GM12891 (cell line): ENCODE results near the gene LCN6.

Experiments
- DNase-seq: peaks from one replicate; pipeline ENCODE4 v3.0.0; 2011; ENCODE audit warnings: low spot score; ENCODE audit not compliant: insufficient read length
- FAIRE-seq: peaks from 2 replicates; lab custom pipeline; 2011; peaks lifted over from hg19 to GRCh38; lab: Jason Lieb, UNC
- PAX5 ChIP-seq: IDR thresholded peaks from 2 replicates; pipeline ENCODE4 v1.6.1; 2011; ENCODE audit warnings: low read length, moderate library complexity, mild to moderate bottlenecking; ENCODE audit not compliant: insufficient read depth, severe bottlenecking
- POLR2A ChIP-seq: IDR thresholded peaks from 2 replicates; pipeline ENCODE4 v1.6.1; 2011; ENCODE audit warnings: low read depth, low read length, control low read depth
- POLR2AphosphoS5 ChIP-seq: IDR thresholded peaks from 2 replicates; pipeline ENCODE4 v1.6.1; 2011; ENCODE audit warnings: low read depth, low read length, control low read depth
- POU2F2 ChIP-seq: IDR thresholded peaks from 2 replicates; pipeline ENCODE4 v1.6.1; 2011; ENCODE audit warnings: low read depth, mild to moderate bottlenecking, control low read depth, low read length, moderate library complexity
- SPI1 ChIP-seq: IDR thresholded peaks from 2 replicates; pipeline ENCODE4 v1.6.1; 2011; ENCODE audit warnings: low read depth, low read length, control low read depth
- TAF1 ChIP-seq: IDR thresholded peaks from 2 replicates; pipeline ENCODE4 v1.6.1; 2011; ENCODE audit warnings: low read depth, low read length, control low read depth

The LCN6 gene

GRCh38 chr9:136725612-136726011 is 22.7 kb downstream of the LCN6 start:
- FAIRE-seq (no peak), DNase-seq (no peak)
- TF ChIP-seq PAX5 (no peak), POLR2AphosphoS5 (no peak), TAF1 (no peak), POU2F2 (no peak), SPI1 (no peak), POLR2A (no peak; the same call in 1 of the 2 replicates)

- DNase-seq (no peak), FAIRE-seq (no peak)
- TF ChIP-seq PAX5 (no peak), POU2F2 (no peak), TAF1 (no peak), POLR2A (no peak), POLR2AphosphoS5 (no peak), SPI1 (no peak)
Observed at GRCh38 chr9:136724772-136725171, 23.6 kb downstream of the LCN6 start.

GRCh38 chr9:136723989-136724388 is 24.3 kb downstream of the LCN6 start:
- no peak for FAIRE-seq
- no peak for DNase-seq
- TF ChIP-seq SPI1 (no peak), PAX5 (no peak), TAF1 (no peak), POLR2AphosphoS5 (no peak), POU2F2 (no peak), POLR2A (no peak)

- DNase-seq (no peak), FAIRE-seq (no peak)
Observed at GRCh38 chr9:136723362-136723976, 24.9 kb downstream of the LCN6 start.

GRCh38 chr9:136722969-136723356 is 25.4 kb downstream of the LCN6 start:
- FAIRE-seq (no peak), DNase-seq (no peak)
- TF ChIP-seq POU2F2 (no peak), TAF1 (no peak), SPI1 (no peak), POLR2A (no peak; the same call in 1 of the 2 replicates), PAX5 (no peak), POLR2AphosphoS5 (no peak)

More at GRCh38 chr9:136723362-136723976, 24.9 kb downstream of the LCN6 start:
- peak; percentile 55; the same call in 1 of the 2 replicates for TF ChIP-seq POLR2AphosphoS5
- no peak for TF ChIP-seq POLR2A

- TF ChIP-seq PAX5 (no peak), POLR2AphosphoS5 (peak; percentile 29; the same call in 1 of the 2 replicates)
- FAIRE-seq: no peak
- no peak for DNase-seq
Observed at GRCh38 chr9:136722093-136722968, 26.0 kb downstream of the LCN6 start.

- DNase-seq (no peak), FAIRE-seq (no peak)
- TF ChIP-seq SPI1 (no peak), POLR2A (no peak), POLR2AphosphoS5 (no peak), TAF1 (no peak), PAX5 (no peak), POU2F2 (no peak)
Observed at GRCh38 chr9:136721339-136722092, 26.8 kb downstream of the LCN6 start.

GRCh38 chr9:136720898-136721338 is 27.4 kb downstream of the LCN6 start:
- no peak for TF ChIP-seq POU2F2
- TF ChIP-seq POLR2AphosphoS5: no peak
- TF ChIP-seq PAX5: no peak
- TF ChIP-seq POLR2A: no peak
- TF ChIP-seq SPI1: no peak
- no peak for TF ChIP-seq TAF1
- DNase-seq (no peak), FAIRE-seq (no peak)
